ENCODE data around the gene RIMKLB.
"Not testable (repeated sequence)": the region's sequence is repeated elsewhere in the genome, so short reads cannot be mapped to it uniquely, and the experiment has no call there.

The RIMKLB gene

DNA sequence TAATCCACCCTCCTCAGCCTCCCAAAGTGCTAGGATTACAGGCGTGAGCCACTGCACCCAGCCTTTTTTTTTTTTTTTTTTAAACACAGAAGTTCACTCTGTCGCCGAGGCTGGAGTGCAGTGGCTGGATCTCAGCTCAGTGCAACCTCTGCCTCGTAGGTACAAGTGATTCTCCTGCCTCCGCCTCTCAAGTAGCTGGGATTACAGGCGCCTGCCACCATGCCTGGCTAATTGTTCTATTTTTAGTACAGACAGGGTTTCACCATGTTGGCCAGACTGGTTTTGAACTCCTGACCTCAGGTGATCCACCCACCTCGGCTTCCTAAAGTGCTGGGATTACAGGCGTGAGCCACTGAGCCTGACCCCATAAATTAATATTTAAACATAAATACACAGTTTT, 47.8 kb downstream of the RIMKLB start:
- H3K4me1 ChIP-seq (ENCODE audit: control insufficient read depth, insufficient read depth, low read length); H3K27ac ChIP-seq (ENCODE audit: low read depth, low read length); H3K27me3 ChIP-seq (ENCODE audit: control insufficient read depth, insufficient read depth, low read length): not testable (repeated sequence)

DNA sequence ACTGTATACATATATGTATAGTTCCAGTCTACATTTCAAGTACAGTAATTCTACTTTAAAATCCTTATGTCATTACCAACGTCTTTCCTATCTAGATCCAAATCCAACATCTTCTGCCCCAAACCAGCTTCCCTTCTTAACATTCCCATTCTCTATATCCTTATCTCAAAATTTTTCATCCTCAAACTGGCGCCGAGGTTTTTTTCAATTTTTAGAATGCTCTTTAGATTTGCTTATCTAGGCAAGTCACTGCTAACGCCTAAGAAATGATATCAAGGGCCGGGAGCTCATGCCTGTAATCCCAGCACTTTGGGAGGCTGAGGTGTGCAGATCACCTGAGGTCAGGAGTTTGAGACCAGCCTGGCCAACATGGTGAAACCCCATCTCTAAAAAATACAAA, 48.3 kb downstream of the RIMKLB start:
- Histone ChIP-seq H3K36me3 (ENCODE audit: control insufficient read depth, insufficient read depth, low read length) (no peaks in the 10 kb centered on the region), H3K27ac (ENCODE audit: low read depth, low read length) (no peak overlapping the region)

More for the DNA sequence above, 47.8 kb downstream of the RIMKLB start:
- H3K9ac ChIP-seq (ENCODE audit: low read length); H3K4me3 ChIP-seq (ENCODE audit: low read length); H3K36me3 ChIP-seq (ENCODE audit: control insufficient read depth, insufficient read depth, low read length): not testable (repeated sequence)

DNA sequence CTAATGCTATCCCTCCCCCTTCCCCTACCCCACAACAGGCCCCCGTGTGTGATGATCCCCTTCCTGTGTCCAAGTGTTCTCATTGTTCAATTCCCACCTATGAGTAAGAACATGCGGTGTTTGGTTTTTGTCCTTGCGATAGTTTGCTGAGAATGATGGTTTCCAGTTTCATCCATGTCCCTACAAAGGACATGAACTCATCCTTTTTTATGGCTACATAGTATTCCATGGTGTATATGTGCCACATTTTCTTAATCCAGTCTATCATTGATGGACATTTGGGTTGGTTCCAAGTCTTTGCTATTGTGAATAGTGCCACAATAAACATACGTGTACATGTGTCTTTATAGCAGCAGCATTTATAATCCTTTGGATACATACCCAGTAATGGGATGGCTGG, 62.3 kb downstream of the RIMKLB start:
- not testable (repeated sequence) for H3K4me1 ChIP-seq (ENCODE audit: control insufficient read depth, insufficient read depth, low read length); H3K27me3 ChIP-seq (ENCODE audit: control insufficient read depth, insufficient read depth, low read length); H3K9ac ChIP-seq (ENCODE audit: low read length); H3K4me3 ChIP-seq (ENCODE audit: low read length); H3K36me3 ChIP-seq (ENCODE audit: control insufficient read depth, insufficient read depth, low read length); H3K27ac ChIP-seq (ENCODE audit: low read depth, low read length)

More for the DNA sequence above, 48.3 kb downstream of the RIMKLB start:
- no peak overlapping the region for H3K9ac ChIP-seq (ENCODE audit: low read length)
- no peaks in the 10 kb centered on the region for H3K4me1 ChIP-seq (ENCODE audit: control insufficient read depth, insufficient read depth, low read length)
- H3K4me3 ChIP-seq (ENCODE audit: low read length), result no peak overlapping the region
- H3K27me3 ChIP-seq (ENCODE audit: control insufficient read depth, insufficient read depth, low read length), result no peaks in the 10 kb centered on the region

GRCh38 chr12:8762701-8763100, 64.9 kb downstream of the RIMKLB start:
- not testable (repeated sequence) for H3K27me3 ChIP-seq (ENCODE audit: control insufficient read depth, insufficient read depth, low read length); H3K36me3 ChIP-seq (ENCODE audit: control insufficient read depth, insufficient read depth, low read length); H3K9ac ChIP-seq (ENCODE audit: low read length); H3K27ac ChIP-seq (ENCODE audit: low read depth, low read length); H3K4me1 ChIP-seq (ENCODE audit: control insufficient read depth, insufficient read depth, low read length); H3K4me3 ChIP-seq (ENCODE audit: low read length)

GRCh38 chr12:8766121-8766520, 68.3 kb downstream of the RIMKLB start:
- not testable (repeated sequence) for H3K4me3 ChIP-seq (ENCODE audit: low read length); H3K4me1 ChIP-seq (ENCODE audit: control insufficient read depth, insufficient read depth, low read length); H3K27ac ChIP-seq (ENCODE audit: low read depth, low read length); H3K36me3 ChIP-seq (ENCODE audit: control insufficient read depth, insufficient read depth, low read length); H3K27me3 ChIP-seq (ENCODE audit: control insufficient read depth, insufficient read depth, low read length); H3K9ac ChIP-seq (ENCODE audit: low read length)

- Histone ChIP-seq H3K36me3 (ENCODE audit: control insufficient read depth, insufficient read depth, low read length) (no peaks in the 10 kb centered on the region), H3K4me3 (ENCODE audit: low read length) (no peak overlapping the region), H3K9ac (ENCODE audit: low read length) (no peak overlapping the region), H3K4me1 (ENCODE audit: control insufficient read depth, insufficient read depth, low read length) (no peaks in the 10 kb centered on the region), H3K27ac (ENCODE audit: low read depth, low read length) (no peak overlapping the region), H3K27me3 (ENCODE audit: control insufficient read depth, insufficient read depth, low read length) (no peaks in the 10 kb centered on the region)
Measured at GRCh38 chr12:8770499-8770898, 72.7 kb downstream of the RIMKLB start.

GRCh38 chr12:8771072-8771471, 73.3 kb downstream of the RIMKLB start:
- Histone ChIP-seq H3K9ac (ENCODE audit: low read length) (no peak overlapping the region), H3K36me3 (ENCODE audit: control insufficient read depth, insufficient read depth, low read length) (no peaks in the 10 kb centered on the region), H3K4me3 (ENCODE audit: low read length) (no peak overlapping the region), H3K27me3 (ENCODE audit: control insufficient read depth, insufficient read depth, low read length) (no peaks in the 10 kb centered on the region), H3K27ac (ENCODE audit: low read depth, low read length) (no peak overlapping the region), H3K4me1 (ENCODE audit: control insufficient read depth, insufficient read depth, low read length) (no peaks in the 10 kb centered on the region)

- Histone ChIP-seq H3K27ac (ENCODE audit: low read depth, low read length) (no peak overlapping the region), H3K4me1 (ENCODE audit: control insufficient read depth, insufficient read depth, low read length) (no peaks in the 10 kb centered on the region), H3K36me3 (ENCODE audit: control insufficient read depth, insufficient read depth, low read length) (no peaks in the 10 kb centered on the region), H3K4me3 (ENCODE audit: low read length) (no peak overlapping the region), H3K27me3 (ENCODE audit: control insufficient read depth, insufficient read depth, low read length) (no peaks in the 10 kb centered on the region), H3K9ac (ENCODE audit: low read length) (no peak overlapping the region)
Measured at GRCh38 chr12:8773461-8773860, 75.7 kb downstream of the RIMKLB start.

GRCh38 chr12:8779281-8779680, 81.5 kb downstream of the RIMKLB start:
- Histone ChIP-seq H3K27ac (ENCODE audit: low read depth, low read length) (no peak overlapping the region), H3K9ac (ENCODE audit: low read length) (no peak overlapping the region), H3K27me3 (ENCODE audit: control insufficient read depth, insufficient read depth, low read length) (no peaks in the 10 kb centered on the region), H3K4me1 (ENCODE audit: control insufficient read depth, insufficient read depth, low read length) (no peaks in the 10 kb centered on the region), H3K36me3 (ENCODE audit: control insufficient read depth, insufficient read depth, low read length) (peaks cover 2% of the 10 kb centered on the region), H3K4me3 (ENCODE audit: low read length) (no peak overlapping the region)

- Histone ChIP-seq H3K4me1 (ENCODE audit: control insufficient read depth, insufficient read depth, low read length) (no peaks in the 10 kb centered on the region), H3K27ac (ENCODE audit: low read depth, low read length) (no peak overlapping the region), H3K36me3 (ENCODE audit: control insufficient read depth, insufficient read depth, low read length) (peaks cover 2% of the 10 kb centered on the region), H3K27me3 (ENCODE audit: control insufficient read depth, insufficient read depth, low read length) (no peaks in the 10 kb centered on the region), H3K4me3 (ENCODE audit: low read length) (no peak overlapping the region), H3K9ac (ENCODE audit: low read length) (no peak overlapping the region)
Measured at GRCh38 chr12:8779862-8780261, 82.1 kb downstream of the RIMKLB start.

DNA sequence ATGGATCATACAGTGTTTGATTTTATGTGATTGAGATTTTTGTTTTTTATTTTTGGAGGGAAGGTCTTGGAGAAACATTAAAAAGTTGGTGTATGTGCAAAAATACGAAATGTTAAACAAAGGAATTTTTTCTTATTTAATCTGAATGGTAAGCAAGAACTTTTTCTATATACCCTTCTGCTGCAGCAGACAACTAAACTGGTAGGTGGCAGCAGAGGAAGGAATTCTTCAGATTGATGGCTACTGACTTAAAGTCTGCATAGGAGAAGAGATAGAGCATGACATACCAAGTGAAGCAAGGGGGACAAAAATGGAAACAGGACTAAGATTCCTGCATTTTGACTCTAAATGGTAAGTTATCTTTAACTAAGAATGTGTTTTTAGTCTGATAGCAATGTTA, 82.6 kb downstream of the RIMKLB start:
- Histone ChIP-seq H3K9ac (ENCODE audit: low read length) (no peak overlapping the region), H3K4me3 (ENCODE audit: low read length) (no peak overlapping the region), H3K27me3 (ENCODE audit: control insufficient read depth, insufficient read depth, low read length) (no peaks in the 10 kb centered on the region), H3K36me3 (ENCODE audit: control insufficient read depth, insufficient read depth, low read length) (peaks cover 2% of the 10 kb centered on the region), H3K27ac (ENCODE audit: low read depth, low read length) (no peak overlapping the region), H3K4me1 (ENCODE audit: control insufficient read depth, insufficient read depth, low read length) (no peaks in the 10 kb centered on the region)

GRCh38 chr12:8781381-8782127, 83.8 kb downstream of the RIMKLB start:
- Histone ChIP-seq H3K4me1 (ENCODE audit: control insufficient read depth, insufficient read depth, low read length) (no peaks in the 10 kb centered on the region), H3K9ac (ENCODE audit: low read length) (no peak overlapping the region), H3K27ac (ENCODE audit: low read depth, low read length) (no peak overlapping the region), H3K36me3 (ENCODE audit: control insufficient read depth, insufficient read depth, low read length) (peaks cover 2% of the 10 kb centered on the region), H3K27me3 (ENCODE audit: control insufficient read depth, insufficient read depth, low read length) (no peaks in the 10 kb centered on the region), H3K4me3 (ENCODE audit: low read length) (no peak overlapping the region)

GRCh38 chr12:8784290-8784888, 86.6 kb downstream of the RIMKLB start:
- no peak overlapping the region for H3K4me3 ChIP-seq (ENCODE audit: low read length)

More at GRCh38 chr12:8784290-8784888, 86.6 kb downstream of the RIMKLB start:
- Histone ChIP-seq H3K27ac (ENCODE audit: low read depth, low read length) (no peak overlapping the region), H3K9ac (ENCODE audit: low read length) (no peak overlapping the region), H3K36me3 (ENCODE audit: control insufficient read depth, insufficient read depth, low read length) (peaks cover 2% of the 10 kb centered on the region), H3K4me1 (ENCODE audit: control insufficient read depth, insufficient read depth, low read length) (no peaks in the 10 kb centered on the region), H3K27me3 (ENCODE audit: control insufficient read depth, insufficient read depth, low read length) (no peaks in the 10 kb centered on the region)
